Activated CD4-positive, alpha-beta T cell treated with anti-CD3 and anti-CD28 coated beads, Interleukin-2, amount 10 ng/mL, durations not matched to agents 7 days and 5 days (primary cell): Measurements from ENCODE around the gene ISG20L2. TPM values are rescaled to one million over a fixed set of nuclear protein-coding genes. Genes with fewer than 3 reads are reported as not detected.

Source experiments
- CTCF ChIA-PET: fragments of 350-600 bp; sonication (Branson Sonifier 250); formaldehyde crosslinking; loops from one replicate; lab custom pipeline; 2021; ENCODE audit warnings: antibody characterized with exemption; lab: Charles Lee
- POLR2A ChIA-PET: fragments of 350-600 bp; sonication (Branson Sonifier 250); formaldehyde crosslinking; loops from one replicate; lab custom pipeline; 2021; ENCODE audit warnings: antibody characterized with exemption; lab: Charles Lee
- DNase-seq: peaks from one replicate; pipeline ENCODE4 v3.0.0-alpha.2; 2020
- H3K27ac Mint-ChIP-seq: one replicate; pipeline ENCODE4 v1.8.0; 2021; ENCODE audit warnings: mild to moderate bottlenecking, moderate library complexity, mixed read lengths
- H3K27me3 Mint-ChIP-seq: one replicate; pipeline ENCODE4 v1.8.0; 2021; ENCODE audit warnings: mixed read lengths
- H3K36me3 Mint-ChIP-seq: one replicate; pipeline ENCODE4 v1.8.0; 2021; ENCODE audit warnings: low read depth, mixed read lengths
- H3K4me1 Mint-ChIP-seq: one replicate; pipeline ENCODE4 v1.8.0; 2021; ENCODE audit warnings: mixed read lengths
- H3K4me3 Mint-ChIP-seq: one replicate; pipeline ENCODE4 v1.8.0; 2021; ENCODE audit warnings: mild to moderate bottlenecking, moderate library complexity, mixed read lengths
- H3K9me3 Mint-ChIP-seq: one replicate; pipeline ENCODE4 v1.8.0; 2021; ENCODE audit warnings: mixed read lengths
- total RNA-seq, 2 experiments: library from RNA; stranded (reverse); gene quantifications; one replicate each; pipeline ENCODE4 v1.2.3, GENCODE V29; 2021

ISG20L2 gene
- total RNA-seq, 2 experiments from 2014 or later: 47.0 to 58.0 TPM

DNA sequence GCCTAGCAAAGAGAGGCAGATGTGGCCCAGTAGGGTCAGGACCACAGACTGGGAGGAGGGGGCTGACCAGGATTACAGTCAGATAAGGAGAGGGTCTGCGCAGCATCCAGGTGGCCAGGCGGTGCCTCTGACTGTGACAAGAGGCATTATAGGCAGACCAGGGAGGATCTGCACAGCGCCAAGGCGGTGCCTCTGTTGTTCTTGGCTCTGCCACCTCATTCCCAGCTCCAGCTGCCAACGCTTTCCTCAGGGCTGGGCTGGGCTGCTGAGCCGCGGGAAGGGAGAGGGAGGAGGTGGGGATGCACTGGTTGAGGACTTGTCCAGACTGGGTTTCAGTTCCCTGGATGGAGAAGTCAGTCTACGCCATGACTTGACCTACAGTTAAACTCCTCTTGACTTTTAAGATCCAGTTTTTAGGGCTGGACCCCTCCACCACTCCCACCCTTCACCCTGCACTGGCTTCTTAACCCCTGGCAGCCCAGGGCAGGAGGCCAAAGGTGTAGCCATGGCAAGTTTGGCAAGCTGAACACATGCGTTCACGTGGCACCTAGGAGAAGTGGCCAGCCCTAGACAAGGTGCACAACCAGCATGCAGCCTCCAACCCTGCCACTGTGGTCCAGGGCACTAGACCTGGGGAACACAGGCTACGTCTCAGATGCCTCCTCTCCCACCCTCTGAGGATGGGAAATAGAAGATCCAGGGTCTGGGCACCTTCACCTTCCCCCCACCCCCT is 18.6 kb downstream of the ISG20L2 start:
- peaks cover 20% of the 10 kb centered on the region for H3K27me3 Mint-ChIP-seq
- H3K9me3 Mint-ChIP-seq: no peaks in the 10 kb centered on the region
- H3K4me1 Mint-ChIP-seq: peaks cover 21% of the 10 kb centered on the region
- no peak overlapping the region for H3K4me3 Mint-ChIP-seq
- no peak for DNase-seq
- peaks cover 3% of the 10 kb centered on the region for H3K36me3 Mint-ChIP-seq
- no peak overlapping the region for H3K27ac Mint-ChIP-seq
- ChIA-PET POLR2A (no interaction called here), CTCF (interaction anchor here (2.4 to 9.6 kb wide), 5 partner anchors 11 to 20 kb away, joined by 8 to 92 read pairs (median 56); partner anchors contain the start of genes ISG20L2 and METTL25B)

DNA sequence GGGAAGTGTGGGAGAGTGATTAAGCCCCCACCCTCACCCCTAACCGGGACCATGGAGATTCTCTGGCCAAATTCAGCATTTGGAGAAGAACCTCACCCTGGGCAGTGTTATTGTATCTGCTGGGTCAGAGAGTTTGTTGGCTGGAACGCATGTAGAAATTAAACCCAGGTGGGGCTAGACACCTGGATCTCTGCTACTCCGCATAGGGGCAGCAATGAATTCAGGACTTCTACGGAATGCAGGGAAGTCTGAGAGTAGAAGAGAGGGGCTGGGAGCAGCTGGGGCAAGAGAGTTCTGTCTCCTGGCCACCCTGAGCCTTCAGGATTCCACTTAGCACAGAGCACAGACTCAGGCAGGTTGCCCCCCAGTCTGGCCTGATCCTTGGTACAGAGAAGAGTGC is 19.5 kb downstream of the ISG20L2 start:
- Mint-ChIP-seq H3K27ac (no peak overlapping the region), H3K4me3 (no peak overlapping the region), H3K4me1 (peaks cover 25% of the 10 kb centered on the region), H3K27me3 (peaks cover 27% of the 10 kb centered on the region), H3K36me3 (peaks cover 5% of the 10 kb centered on the region), H3K9me3 (no peaks in the 10 kb centered on the region)
- POLR2A ChIA-PET: no interaction called here
- CTCF ChIA-PET: interaction anchor here (3.9 to 6.7 kb wide), 3 partner anchors 17 to 48 kb away, joined by 25 to 63 read pairs (median 56); no protein-coding TSS in a partner anchor
- DNase-seq: no peak

DNA sequence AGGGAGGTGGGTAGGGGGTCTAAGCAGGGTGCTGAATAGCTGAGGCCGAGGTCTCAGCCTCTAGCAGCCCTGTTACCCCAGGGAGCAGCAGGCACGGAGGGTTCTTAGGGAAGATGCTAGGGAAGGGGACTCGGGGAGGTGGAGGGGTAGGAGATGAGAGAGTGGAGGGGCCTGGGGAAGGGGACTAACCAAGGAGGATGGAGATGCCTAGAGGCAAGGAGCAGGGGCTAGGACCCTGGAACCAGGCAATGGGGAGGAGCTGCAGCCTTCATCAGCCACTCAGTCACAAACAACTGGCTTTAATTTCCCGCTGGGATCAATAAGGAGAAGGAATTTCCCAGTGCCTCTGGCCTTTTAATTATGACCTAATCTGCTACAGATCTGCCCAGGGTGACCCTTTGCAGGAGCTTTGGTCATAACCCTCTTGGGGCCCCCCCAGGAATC is 20.3 kb downstream of the ISG20L2 start:
- no peak overlapping the region for H3K4me3 Mint-ChIP-seq
- CTCF ChIA-PET: interaction anchor here (1.0 to 6.7 kb wide), 4 partner anchors 18 to 152 kb away, joined by 4 to 63 read pairs (median 40); no protein-coding TSS in a partner anchor
- peaks cover 35% of the 10 kb centered on the region for H3K27me3 Mint-ChIP-seq

DNA sequence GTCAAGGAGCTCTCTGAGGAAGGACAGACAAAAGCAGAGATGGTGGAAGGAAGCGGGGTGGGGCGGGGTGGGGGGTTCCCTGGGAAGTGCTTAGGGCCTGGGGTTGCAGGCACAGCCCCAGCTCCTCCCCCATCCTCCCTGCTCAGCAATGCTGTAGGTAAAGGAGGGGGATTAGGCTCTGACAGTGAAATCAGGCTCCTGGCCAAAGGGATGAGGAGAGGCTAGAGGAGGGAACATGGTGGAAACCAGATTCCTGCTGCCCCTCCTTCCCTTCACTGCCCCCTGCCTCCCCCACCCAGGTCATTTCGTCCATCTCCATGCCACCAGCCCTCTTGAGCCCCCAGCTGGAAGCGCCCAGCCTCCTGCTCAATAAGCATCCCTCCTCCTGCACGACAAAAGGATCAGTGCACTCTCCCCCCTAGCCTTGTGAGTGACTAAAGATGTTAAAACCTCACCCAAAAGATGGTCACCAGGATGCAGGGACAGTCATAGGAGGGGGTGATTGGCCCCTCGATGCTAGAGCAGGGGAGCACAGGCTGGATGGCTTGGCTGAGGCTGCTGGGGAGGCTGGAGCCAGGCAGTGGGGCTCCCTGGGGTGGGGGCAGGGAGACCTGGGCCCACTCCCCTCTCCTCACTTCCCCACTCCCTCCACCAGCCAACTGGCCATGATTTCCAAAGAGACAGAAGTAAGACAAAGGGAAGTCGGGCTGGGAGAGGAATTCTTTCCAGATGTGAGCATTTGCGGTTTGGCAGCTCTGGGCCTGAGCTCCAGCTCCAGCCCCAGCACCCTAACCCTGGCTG is 20.9 kb downstream of the ISG20L2 start:
- Mint-ChIP-seq H3K4me1 (peaks cover 25% of the 10 kb centered on the region), H3K27ac (no peak overlapping the region), H3K4me3 (no peak overlapping the region), H3K36me3 (peaks cover 5% of the 10 kb centered on the region), H3K9me3 (no peaks in the 10 kb centered on the region), H3K27me3 (peaks cover 38% of the 10 kb centered on the region)
- no peak for DNase-seq
- CTCF ChIA-PET: interaction anchor here (0.9 to 6.7 kb wide), 10 partner anchors 8 to 182 kb away, joined by 3 to 63 read pairs (median 14); partner anchors contain the start of genes INSRR and NTRK1
- POLR2A ChIA-PET: no interaction called here

More for the DNA sequence above, 20.3 kb downstream of the ISG20L2 start:
- no peaks in the 10 kb centered on the region for H3K9me3 Mint-ChIP-seq
- peaks cover 5% of the 10 kb centered on the region for H3K36me3 Mint-ChIP-seq
- H3K27ac Mint-ChIP-seq: no peak overlapping the region
- peaks cover 25% of the 10 kb centered on the region for H3K4me1 Mint-ChIP-seq
- POLR2A ChIA-PET: no interaction called here
- no peak for DNase-seq

DNA sequence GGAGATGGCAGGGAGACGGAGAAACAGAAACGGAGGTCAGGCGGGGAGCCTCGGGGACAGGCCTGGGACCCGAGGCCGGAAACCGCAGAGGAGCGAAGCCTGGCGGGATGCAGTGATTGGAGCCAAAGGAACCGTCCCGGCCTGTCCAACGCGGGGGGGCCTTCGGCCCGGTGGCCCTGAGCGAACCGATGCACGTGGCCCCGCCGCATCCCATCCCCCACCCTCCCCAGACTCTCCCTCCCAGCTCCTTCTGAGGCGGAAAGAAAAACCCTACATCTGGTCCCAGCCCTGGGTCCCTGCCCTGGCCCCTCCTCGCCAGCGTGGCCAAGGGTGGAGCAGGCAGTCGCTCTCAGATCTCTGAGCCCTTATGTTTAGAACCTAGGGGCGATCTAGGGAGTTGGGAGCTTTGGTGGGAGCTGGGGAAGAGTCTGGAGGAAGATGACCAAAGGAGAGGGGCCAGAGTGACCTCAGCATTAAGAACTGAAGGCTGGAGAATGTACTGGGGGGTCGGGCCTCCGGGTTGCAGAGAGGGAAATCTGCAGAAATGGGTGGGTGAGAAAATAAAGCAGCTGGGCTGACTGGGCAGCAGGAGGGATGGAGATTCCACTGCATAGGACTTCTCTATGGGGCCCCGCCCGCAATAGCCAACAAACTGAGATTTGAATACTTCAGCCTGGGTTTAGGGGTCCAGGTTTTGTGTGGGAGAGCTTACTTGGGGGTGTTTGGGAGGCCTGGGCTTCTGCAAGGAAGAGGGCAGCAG is 21.7 kb downstream of the ISG20L2 start:
- Mint-ChIP-seq H3K4me3 (peak overlapping the region; percentile 71), H3K27me3 (peaks cover 38% of the 10 kb centered on the region), H3K36me3 (peaks cover 5% of the 10 kb centered on the region), H3K9me3 (no peaks in the 10 kb centered on the region), H3K4me1 (peaks cover 25% of the 10 kb centered on the region), H3K27ac (no peak overlapping the region)
- DNase-seq: no peak
- ChIA-PET POLR2A (interaction anchor here (0.7 kb wide), 1 partner anchor 106 kb away, joined by 5 read pairs; no protein-coding TSS in a partner anchor), CTCF (interaction anchor here (0.6 to 6.7 kb wide), 19 partner anchors 9 to 288 kb away, joined by 3 to 63 read pairs (median 4); partner anchors contain the start of genes INSRR and NTRK1)

DNA sequence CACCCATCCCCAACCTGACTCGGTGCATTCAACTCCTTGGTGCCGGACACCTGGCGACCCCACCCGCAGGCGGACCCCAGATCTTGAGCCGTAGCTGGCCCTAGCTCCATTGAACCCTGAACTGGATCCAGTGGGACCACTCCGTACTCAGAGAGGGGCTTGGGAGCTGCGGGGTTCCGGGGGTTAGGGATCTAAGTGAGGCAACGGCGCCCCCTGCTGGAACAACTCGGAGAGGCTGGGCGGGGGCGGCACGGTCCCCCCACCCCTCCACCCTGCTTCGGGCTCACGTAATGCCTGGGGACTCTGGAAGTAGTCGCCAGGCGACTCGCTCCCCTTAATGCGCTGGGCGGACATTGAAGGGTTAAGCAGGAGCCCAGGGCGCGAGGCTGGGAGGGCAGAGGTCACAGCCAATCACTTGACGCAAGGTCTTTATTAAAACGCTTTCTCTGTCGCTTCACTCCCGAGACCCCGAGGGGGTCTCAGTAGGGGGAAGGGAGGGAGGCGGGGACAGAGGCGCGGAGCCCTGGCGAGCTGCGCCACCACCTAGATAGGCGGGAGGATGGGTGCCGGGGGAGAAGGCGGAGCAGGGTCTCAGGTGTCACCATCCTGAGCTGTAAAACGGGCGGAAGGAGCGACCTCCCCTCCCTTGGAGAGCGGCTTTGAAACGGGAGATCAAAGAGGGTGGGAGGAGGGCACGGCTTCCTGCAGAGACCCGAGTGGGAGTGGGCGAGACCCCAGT is 22.5 kb downstream of the ISG20L2 start:
- POLR2A ChIA-PET: interaction anchor here (0.7 kb wide), 1 partner anchor 107 kb away, joined by 5 read pairs; no protein-coding TSS in a partner anchor
- DNase-seq: peak; percentile 65

DNA sequence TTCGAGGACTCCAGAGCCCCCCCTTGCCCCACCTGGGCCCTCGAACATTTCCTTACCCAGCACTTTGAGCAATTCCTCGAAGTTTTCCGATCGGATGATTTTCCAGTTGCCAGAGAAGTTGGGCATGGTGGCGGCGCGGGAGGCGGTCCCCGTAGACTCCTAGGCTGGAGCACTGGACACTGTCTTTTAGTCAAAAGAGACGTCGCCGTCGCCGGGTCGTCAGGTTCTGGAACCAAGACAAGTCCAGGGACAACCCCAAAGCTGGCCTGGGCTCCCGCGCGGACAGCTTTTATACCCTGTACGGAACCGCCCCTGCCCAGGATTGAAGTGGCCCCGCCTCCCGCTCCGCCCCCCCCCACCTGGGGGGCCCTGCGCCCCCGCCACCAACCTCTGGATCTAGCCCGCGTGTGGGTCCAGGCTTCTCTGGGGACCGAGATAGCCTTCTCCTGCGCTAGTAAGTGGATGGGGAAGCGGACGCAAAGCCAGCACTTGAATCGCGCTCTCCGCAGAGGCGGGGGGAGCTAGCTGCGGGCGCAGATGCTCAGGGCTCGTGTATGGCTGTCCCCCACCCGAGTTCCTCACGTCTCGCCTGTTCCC is 23.1 kb downstream of the ISG20L2 start, which contains the start of gene CRABP2:
TSS of gene CRABP2 (minus strand) at position 263 of the 597 bp plus-strand sequence. CDS start at position 126, 137 bp downstream.
- Mint-ChIP-seq H3K36me3 (peaks cover 5% of the 10 kb centered on the region), H3K27ac (peak within 1 kb of the TSS; percentile 36), H3K4me1 (peaks cover 25% of the 10 kb centered on the region), H3K4me3 (peak within 1 kb of the TSS; percentile 71), H3K9me3 (no peaks in the 10 kb centered on the region), H3K27me3 (peaks cover 38% of the 10 kb centered on the region)
- no peak for DNase-seq
- POLR2A ChIA-PET: no interaction called here
- CTCF ChIA-PET: interaction anchor here (0.6 to 6.7 kb wide), 19 partner anchors 8 to 319 kb away, joined by 3 to 63 read pairs (median 4); partner anchors contain the start of genes INSRR and NTRK1

More for the DNA sequence above, 22.5 kb downstream of the ISG20L2 start:
- Mint-ChIP-seq H3K27ac (no peak overlapping the region), H3K4me3 (peak overlapping the region; percentile 71), H3K4me1 (peaks cover 25% of the 10 kb centered on the region), H3K36me3 (peaks cover 5% of the 10 kb centered on the region), H3K9me3 (no peaks in the 10 kb centered on the region), H3K27me3 (peaks cover 38% of the 10 kb centered on the region)
- CTCF ChIA-PET: interaction anchor here (0.6 to 6.7 kb wide), 24 partner anchors 8 to 320 kb away, joined by 3 to 63 read pairs (median 3); partner anchors contain the start of genes INSRR and NTRK1

DNA sequence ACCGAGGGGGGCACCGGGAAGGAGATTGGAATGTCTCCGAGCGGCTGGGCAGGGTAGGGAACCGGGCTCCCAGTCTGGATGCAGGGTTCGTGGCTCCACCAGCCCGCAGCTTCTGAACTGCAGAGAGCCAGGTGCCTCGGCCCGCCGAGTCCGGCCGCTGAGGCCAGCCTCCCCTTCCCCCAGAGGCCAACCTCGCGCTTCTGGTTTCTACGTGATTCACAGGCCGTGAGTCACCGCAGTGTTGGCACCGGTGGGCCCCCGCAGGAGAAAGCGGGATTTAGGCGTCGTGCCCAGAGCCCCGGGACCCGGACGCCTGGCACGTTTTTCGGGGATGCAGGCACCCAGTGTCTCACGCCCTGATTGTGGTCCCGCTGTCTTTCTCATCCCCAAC is 23.6 kb downstream of the ISG20L2 start:
- H3K27ac Mint-ChIP-seq: no peak overlapping the region

DNA sequence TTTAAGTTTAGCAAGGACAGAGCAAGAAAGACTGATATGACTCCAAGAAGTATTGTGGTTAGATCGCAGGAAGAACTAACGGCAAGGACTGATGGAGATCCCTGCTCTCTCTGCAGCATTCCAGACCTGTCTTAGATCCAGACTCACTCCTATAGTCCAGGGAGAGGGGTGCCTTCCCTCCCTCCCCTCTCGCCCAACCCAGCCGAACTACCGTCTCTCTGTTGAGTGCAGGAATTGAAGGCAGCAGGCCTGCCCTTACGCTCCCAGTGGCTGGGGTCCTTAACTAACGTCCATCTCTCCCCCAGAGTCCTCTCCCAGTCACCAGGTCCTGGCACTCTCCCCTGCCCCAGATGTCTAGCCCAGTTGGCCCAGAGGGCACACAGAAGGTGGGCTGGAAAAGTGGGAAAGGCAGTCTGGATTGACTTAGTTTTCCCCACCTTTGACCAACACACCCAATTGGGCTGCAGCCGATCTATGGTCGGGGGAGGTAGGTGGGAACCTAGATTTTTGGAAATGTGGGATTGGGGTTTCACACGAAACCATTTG is 24.3 kb downstream of the ISG20L2 start:
- H3K4me1 Mint-ChIP-seq: peaks cover 25% of the 10 kb centered on the region
- ChIA-PET CTCF (interaction anchor here (1.0 to 6.7 kb wide), 7 partner anchors 7 to 22 kb away, joined by 3 to 63 read pairs (median 5); no protein-coding TSS in a partner anchor), POLR2A (no interaction called here)
- H3K36me3 Mint-ChIP-seq: peaks cover 5% of the 10 kb centered on the region
- no peak overlapping the region for H3K4me3 Mint-ChIP-seq
- no peak for DNase-seq
- peaks cover 40% of the 10 kb centered on the region for H3K27me3 Mint-ChIP-seq
- peak overlapping the region; percentile 36 for H3K27ac Mint-ChIP-seq
- no peaks in the 10 kb centered on the region for H3K9me3 Mint-ChIP-seq

More for the DNA sequence above, 23.6 kb downstream of the ISG20L2 start:
- H3K4me3 Mint-ChIP-seq: no peak overlapping the region
- peaks cover 38% of the 10 kb centered on the region for H3K27me3 Mint-ChIP-seq
- peaks cover 25% of the 10 kb centered on the region for H3K4me1 Mint-ChIP-seq
- no peaks in the 10 kb centered on the region for H3K9me3 Mint-ChIP-seq
- ChIA-PET CTCF (interaction anchor here (1.0 to 6.7 kb wide), 5 partner anchors 11 to 155 kb away, joined by 3 to 63 read pairs (median 21); partner anchors contain the start of genes INSRR and NTRK1), POLR2A (no interaction called here)
- H3K36me3 Mint-ChIP-seq: peaks cover 5% of the 10 kb centered on the region
- no peak for DNase-seq

DNA sequence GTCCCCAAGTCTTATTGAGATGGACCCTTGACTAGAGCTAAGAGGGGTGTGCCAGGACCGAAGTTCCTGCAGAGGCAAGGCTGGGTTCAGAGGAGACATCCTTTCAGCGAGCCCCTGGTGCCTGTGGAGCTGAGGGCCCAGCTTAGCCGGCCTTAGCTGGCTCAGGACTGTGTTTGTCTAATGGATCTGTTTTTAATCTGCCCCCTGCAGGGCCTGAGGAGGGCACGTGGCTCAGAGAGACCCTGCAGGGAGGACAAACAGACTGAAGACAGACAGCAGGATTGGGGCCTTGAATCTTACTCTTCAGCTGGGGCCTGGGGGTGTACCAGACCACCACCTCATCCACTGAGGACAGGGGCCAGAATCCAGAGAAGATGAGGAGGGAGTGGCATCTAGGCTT is 24.8 kb downstream of the ISG20L2 start:
- Mint-ChIP-seq H3K27ac (no peak overlapping the region), H3K27me3 (peaks cover 40% of the 10 kb centered on the region), H3K4me1 (peaks cover 25% of the 10 kb centered on the region), H3K4me3 (no peak overlapping the region), H3K9me3 (no peaks in the 10 kb centered on the region), H3K36me3 (peaks cover 5% of the 10 kb centered on the region)
- DNase-seq: no peak
- ChIA-PET CTCF (interaction anchor here (0.6 to 6.7 kb wide), 8 partner anchors 8 to 170 kb away, joined by 3 to 56 read pairs (median 3); no protein-coding TSS in a partner anchor), POLR2A (no interaction called here)
